Smooth muscle cell (in vitro differentiated cells): ENCODE results near the gene SDE2. TPM values are rescaled to one million over a fixed set of nuclear protein-coding genes. Genes with fewer than 3 reads are reported as not detected.

ENCODE experiments used
- DNase-seq: peaks from one replicate; lab custom pipeline; 2025; ENCODE audit not compliant: unreplicated experiment; lab: John Stamatoyannopoulos, UW
- H2AFZ ChIP-seq: fragments of 200-600 bp; sonication (generic); 2 replicates; pipeline ENCODE4 v1.6.0; 2016; ENCODE audit warnings: antibody characterized with exemption, low read depth, mild to moderate bottlenecking
- H3F3A ChIP-seq: fragments of 200-600 bp; sonication (generic); 2 replicates; pipeline ENCODE4 v1.6.0; 2017; ENCODE audit warnings: antibody characterized with exemption, low read depth
- H3K27ac ChIP-seq: fragments of 200-600 bp; sonication (generic); 2 replicates; pipeline ENCODE4 v1.5.1; 2016; ENCODE audit warnings: low read depth, mild to moderate bottlenecking
- H3K27me3 ChIP-seq: fragments of 200-600 bp; sonication (generic); 2 replicates; pipeline ENCODE4 v1.6.1; 2016; ENCODE audit warnings: low read depth, mild to moderate bottlenecking
- H3K36me3 ChIP-seq: fragments of 200-600 bp; sonication (generic); 2 replicates; pipeline ENCODE4 v1.5.1; 2016; ENCODE audit warnings: low read depth
- H3K4me1 ChIP-seq: fragments of 200-600 bp; sonication (generic); 2 replicates; pipeline ENCODE4 v1.5.1; 2016; ENCODE audit warnings: low read depth
- H3K4me2 ChIP-seq: fragments of 200-600 bp; sonication (generic); 2 replicates; pipeline ENCODE4 v1.6.0; 2016; ENCODE audit warnings: mild to moderate bottlenecking
- H3K4me3 ChIP-seq: fragments of 200-600 bp; sonication (generic); 2 replicates; pipeline ENCODE4 v1.5.1; 2016; ENCODE audit warnings: mild to moderate bottlenecking
- H3K79me2 ChIP-seq: fragments of 200-600 bp; sonication (generic); 2 replicates; pipeline ENCODE4 v1.6.0; 2016; ENCODE audit warnings: low read depth, mild to moderate bottlenecking
- H3K9ac ChIP-seq: fragments of 200-600 bp; sonication (generic); 2 replicates; pipeline ENCODE4 v1.6.0; 2016; ENCODE audit warnings: low read depth
- H3K9me3 ChIP-seq: fragments of 200-600 bp; sonication (generic); replicated peaks from 2 replicates; pipeline ENCODE4 v1.5.1; 2016; ENCODE audit warnings: low read depth
- H4K20me1 ChIP-seq: fragments of 200-600 bp; sonication (generic); 2 replicates; pipeline ENCODE4 v1.6.0; 2016; ENCODE audit warnings: low read depth
- CTCF ChIP-seq: fragments of 200-600 bp; sonication (generic); IDR thresholded peaks from 2 replicates; pipeline ENCODE4 v1.5.1; 2017; ENCODE audit warnings: borderline replicate concordance, mild to moderate bottlenecking, antibody characterized with exemption; ENCODE audit not compliant: insufficient read depth, poor library complexity, severe bottlenecking
- WGBS: methylation state at CpG from one replicate; pipeline ENCODE4 v1.1.7; 2016; ENCODE audit warnings: low lambda C conversion rate; 5-methylcytosine and 5-hydroxymethylcytosine counted together
- polyA plus RNA-seq: library from polyadenylated mRNA; unstranded; fragments of >200 nt; fragmentation: Nextera tagmentation; extraction: Ambion mirVana; gene quantifications from 2 replicates; pipeline ENCODE4 v1.2.1, GENCODE V29; 2016
- total RNA-seq: library from RNA; depleted of rRNA; stranded (reverse); fragments of >200 nt; gene quantifications from 2 replicates; pipeline ENCODE4 v1.2.3, GENCODE V29; 2014

The SDE2 gene
- total and polyA plus RNA-seq, 2 experiments from 2014 or later, result 20.2 to 30.5 TPM

- no peaks in the 10 kb centered on the region for H3K9me3 ChIP-seq
- H3K27me3 ChIP-seq, result no peaks in the 10 kb centered on the region
- H3K4me2 ChIP-seq, result no peak overlapping the region
- no peak overlapping the region for H3K27ac ChIP-seq
- no peak for DNase-seq
- H3K4me3 ChIP-seq, result no peak overlapping the region
- no peaks in the 10 kb centered on the region for H3K79me2 ChIP-seq
- no peaks in the 10 kb centered on the region for H3K36me3 ChIP-seq
- no peaks in the 10 kb centered on the region for H3K4me1 ChIP-seq
- 89% methylated on average over 2 of the region's 2 CpGs for whole genome bisulfite sequencing
- H4K20me1 ChIP-seq, result no peaks in the 10 kb centered on the region
- no peak overlapping the region for H3K9ac ChIP-seq
- H3F3A ChIP-seq, result no peaks in the 10 kb centered on the region
- TF ChIP-seq CTCF, result no peak
- no peak overlapping the region for H2AFZ ChIP-seq
These were observed 27.7 kb upstream of the SDE2 start for GRCh38 chr1:226026833-226027232.

GRCh38 chr1:226023735-226024134 lies 24.6 kb upstream of the SDE2 start:
- Histone ChIP-seq H3K4me2 (no peak overlapping the region), H3K4me1 (no peaks in the 10 kb centered on the region), H3F3A (no peaks in the 10 kb centered on the region), H3K9me3 (no peaks in the 10 kb centered on the region), H3K9ac (no peak overlapping the region), H3K79me2 (no peaks in the 10 kb centered on the region), H3K27ac (no peak overlapping the region), H3K36me3 (no peaks in the 10 kb centered on the region), H4K20me1 (no peaks in the 10 kb centered on the region), H2AFZ (no peak overlapping the region), H3K27me3 (no peaks in the 10 kb centered on the region), H3K4me3 (no peak overlapping the region)
- 93% methylated on average over 5 of the region's 5 CpGs for WGBS
- DNase-seq, result no peak
- TF ChIP-seq CTCF, result no peak

GRCh38 chr1:226021801-226022200 lies 22.7 kb upstream of the SDE2 start:
- no peaks in the 10 kb centered on the region for H3K4me1 ChIP-seq
- H3K4me2 ChIP-seq, result no peak overlapping the region
- H3K4me3 ChIP-seq, result no peak overlapping the region
- no peak for DNase-seq
- no peaks in the 10 kb centered on the region for H3K36me3 ChIP-seq
- H3F3A ChIP-seq, result no peaks in the 10 kb centered on the region
- no peaks in the 10 kb centered on the region for H3K79me2 ChIP-seq
- no peak for TF ChIP-seq CTCF
- WGBS, result 80% methylated on average over 2 of the region's 2 CpGs
- H3K27me3 ChIP-seq, result no peaks in the 10 kb centered on the region
- no peak overlapping the region for H2AFZ ChIP-seq
- no peak overlapping the region for H3K27ac ChIP-seq
- no peaks in the 10 kb centered on the region for H4K20me1 ChIP-seq
- no peak overlapping the region for H3K9ac ChIP-seq
- no peaks in the 10 kb centered on the region for H3K9me3 ChIP-seq

- Histone ChIP-seq H2AFZ (no peak overlapping the region), H3K27ac (no peak overlapping the region), H3K79me2 (no peaks in the 10 kb centered on the region), H3K27me3 (no peaks in the 10 kb centered on the region), H3K36me3 (no peaks in the 10 kb centered on the region), H3K9ac (no peak overlapping the region), H3K4me3 (no peak overlapping the region), H3K9me3 (no peaks in the 10 kb centered on the region), H3K4me1 (no peaks in the 10 kb centered on the region), H3F3A (no peaks in the 10 kb centered on the region), H3K4me2 (no peak overlapping the region), H4K20me1 (no peaks in the 10 kb centered on the region)
- no peak for DNase-seq
- 77% methylated on average over 3 of the region's 3 CpGs for WGBS
- no peak for TF ChIP-seq CTCF
These were observed 22.3 kb upstream of the SDE2 start for GRCh38 chr1:226021401-226021800.
